NCI-H446 (cell line): Measurements from ENCODE around the gene PHACTR4.
"Not testable (repeated sequence)": the region's sequence is repeated elsewhere in the genome, so short reads cannot be mapped to it uniquely, and the experiment has no call there.

Experiments
- DNase-seq, 2 experiments: peaks; one replicate each; lab custom pipeline; 2025; lab: John Stamatoyannopoulos, UW

PHACTR4 gene

DNA sequence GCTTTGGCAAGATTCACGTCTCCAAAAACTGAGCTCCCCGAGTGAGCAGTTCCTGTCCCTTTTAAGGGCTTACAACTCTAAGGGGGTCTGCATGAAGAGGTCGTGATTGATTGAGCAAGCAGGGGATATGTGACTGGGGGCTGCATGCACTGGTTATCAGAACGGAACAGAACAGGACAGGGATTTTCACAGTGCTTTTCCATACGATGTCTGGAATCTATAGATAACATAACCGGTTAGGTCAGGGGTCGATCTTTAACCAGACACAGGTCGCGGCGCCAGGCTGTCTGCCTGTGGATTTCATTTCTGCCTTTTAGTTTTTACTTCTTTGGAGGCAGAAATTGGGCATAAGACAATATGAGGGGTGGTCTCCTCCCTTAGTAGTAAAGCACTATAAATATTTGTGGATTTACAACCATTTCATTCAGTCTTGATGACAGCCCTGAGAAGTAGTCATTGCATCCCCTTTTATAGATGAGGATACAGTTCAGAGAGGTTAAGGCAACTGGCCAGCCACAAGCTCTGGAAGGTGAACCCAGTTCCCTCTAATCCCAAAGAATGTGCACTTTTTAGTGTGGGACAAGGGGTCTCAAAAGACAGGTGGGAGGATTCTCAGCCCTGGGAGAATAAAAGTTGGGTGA, 155.6 kb downstream of the PHACTR4 start:
- not testable (repeated sequence) for DNase-seq

DNA sequence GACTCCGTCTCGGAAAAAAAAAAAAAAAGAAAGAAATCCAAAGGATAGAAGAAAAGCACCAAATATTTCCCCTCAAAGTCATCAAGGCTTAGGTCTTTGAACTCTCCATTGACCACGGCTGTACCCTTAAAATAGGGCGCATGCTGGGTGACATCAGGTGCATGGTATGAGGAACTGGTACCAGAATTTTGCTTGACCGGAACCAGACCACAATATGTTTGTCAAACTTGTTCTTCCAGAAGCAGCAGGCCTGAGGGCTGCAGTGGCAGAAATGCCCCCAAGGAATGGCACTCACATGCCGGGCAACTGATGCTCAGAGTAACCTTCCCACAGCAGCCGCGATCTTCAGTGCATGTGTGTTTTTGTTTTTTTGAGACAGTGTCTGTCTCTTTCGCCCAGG, 157.3 kb downstream of the PHACTR4 start:
- DNase-seq: no peak

DNA sequence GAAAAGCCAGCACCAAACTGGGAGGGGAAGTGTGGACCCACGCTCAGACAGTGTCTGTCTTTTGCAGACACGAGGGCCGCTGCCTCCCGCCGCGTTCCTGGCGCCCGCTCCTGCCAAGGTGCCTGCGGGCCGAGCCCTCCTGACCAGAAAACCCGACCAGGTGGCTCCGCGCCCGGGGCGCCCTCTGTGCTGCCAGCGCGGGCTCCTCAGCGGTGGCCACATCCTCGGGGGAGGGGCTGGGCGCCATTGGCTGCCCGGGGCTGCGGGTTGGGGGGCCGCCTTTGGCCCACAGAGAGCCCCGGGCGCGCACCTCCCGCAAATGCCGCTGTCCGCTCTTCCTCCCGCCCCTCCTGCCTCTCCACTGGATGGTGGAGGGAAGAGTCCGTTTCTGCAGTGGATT, 160.9 kb downstream of the PHACTR4 start:
- DNase-seq: no peak

DNA sequence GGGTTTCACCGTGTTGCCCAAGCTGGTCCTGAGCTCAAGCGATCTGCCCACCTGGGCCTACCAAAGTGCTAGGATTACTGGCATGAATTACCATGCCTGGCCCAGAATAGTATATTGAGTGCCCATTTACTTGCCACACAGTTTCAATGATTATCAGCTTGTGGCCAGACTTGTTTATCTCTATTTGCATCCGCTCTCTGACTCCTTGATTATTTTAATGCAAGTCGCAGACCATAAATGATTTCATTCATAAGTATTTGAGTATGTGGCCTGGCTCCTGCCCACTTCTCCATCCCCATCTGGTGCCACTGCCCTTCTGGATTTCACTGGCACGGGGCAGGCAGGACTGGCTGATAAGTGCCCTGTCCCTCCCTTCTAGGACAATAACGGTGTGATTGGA, 165.1 kb downstream of the PHACTR4 start:
- no peak for DNase-seq

DNA sequence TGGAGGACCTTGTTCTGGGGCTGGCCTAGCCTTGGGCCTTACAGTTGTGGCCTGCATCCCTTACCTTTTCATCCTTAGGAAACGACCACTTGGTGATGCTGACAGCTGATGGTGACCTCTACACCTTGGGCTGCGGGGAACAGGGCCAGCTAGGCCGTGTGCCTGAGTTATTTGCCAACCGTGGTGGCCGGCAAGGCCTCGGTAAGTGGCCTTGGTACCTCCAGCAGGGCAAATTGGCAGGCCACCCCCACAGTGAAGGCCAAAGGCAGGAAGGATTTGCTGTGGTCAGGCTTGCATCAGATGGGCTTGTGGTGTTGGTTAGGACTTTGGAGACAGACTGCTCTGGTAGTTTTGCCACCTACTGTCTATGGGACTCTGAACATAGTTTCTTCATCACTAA, 165.6 kb downstream of the PHACTR4 start:
- DNase-seq: no peak

DNA sequence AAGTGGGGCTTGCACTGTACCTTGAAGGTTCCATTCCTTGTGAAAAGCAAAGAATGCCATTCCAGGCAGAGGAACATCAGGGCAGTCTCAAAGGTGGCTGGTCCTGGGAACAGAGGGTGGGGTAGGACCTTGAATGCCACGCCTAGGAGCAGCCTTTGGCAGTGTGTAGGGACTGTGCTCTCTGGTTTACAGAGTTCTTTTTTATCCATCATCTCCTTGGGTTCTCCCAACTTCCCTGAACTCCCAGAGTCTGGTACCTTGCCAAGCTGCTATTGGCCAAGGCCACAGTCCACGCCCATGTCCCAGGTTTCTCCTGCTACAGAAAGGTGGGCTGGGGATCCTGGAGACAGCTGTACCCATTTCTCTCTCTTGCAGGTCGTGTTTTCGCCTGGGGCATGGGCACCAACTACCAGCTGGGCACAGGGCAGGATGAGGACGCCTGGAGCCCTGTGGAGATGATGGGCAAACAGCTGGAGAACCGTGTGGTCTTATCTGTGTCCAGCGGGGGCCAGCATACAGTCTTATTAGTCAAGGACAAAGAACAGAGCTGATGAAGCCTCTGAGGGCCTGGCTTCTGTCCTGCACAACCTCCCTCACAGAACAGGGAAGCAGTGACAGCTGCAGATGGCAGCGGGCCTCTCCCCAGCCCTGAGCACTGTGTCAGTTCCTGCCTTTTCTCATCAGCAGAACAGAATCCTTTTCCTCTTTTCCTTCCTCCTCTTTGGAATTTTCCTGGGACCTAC, 168.1 kb downstream of the PHACTR4 start:
- no peak for DNase-seq

DNA sequence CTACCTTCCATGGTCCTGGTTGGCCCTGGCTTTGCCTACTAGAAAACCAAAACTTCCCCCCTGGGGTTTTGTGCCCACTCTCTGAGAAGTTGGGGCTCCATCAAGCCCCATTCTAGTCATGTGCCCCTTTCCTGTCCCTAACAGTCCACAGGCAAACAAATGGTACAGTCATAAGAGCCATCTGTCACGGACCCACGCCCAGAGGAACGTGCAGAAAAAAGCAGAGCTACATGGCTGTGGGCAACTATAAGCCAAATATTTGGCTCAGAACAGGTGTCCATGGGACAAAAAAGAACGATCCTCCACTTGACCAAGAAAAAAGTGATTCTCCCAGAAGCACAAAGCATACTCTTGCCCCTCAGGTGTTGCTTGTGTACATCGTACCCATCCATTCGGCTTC, 168.7 kb downstream of the PHACTR4 start:
- DNase-seq: no peak

DNA sequence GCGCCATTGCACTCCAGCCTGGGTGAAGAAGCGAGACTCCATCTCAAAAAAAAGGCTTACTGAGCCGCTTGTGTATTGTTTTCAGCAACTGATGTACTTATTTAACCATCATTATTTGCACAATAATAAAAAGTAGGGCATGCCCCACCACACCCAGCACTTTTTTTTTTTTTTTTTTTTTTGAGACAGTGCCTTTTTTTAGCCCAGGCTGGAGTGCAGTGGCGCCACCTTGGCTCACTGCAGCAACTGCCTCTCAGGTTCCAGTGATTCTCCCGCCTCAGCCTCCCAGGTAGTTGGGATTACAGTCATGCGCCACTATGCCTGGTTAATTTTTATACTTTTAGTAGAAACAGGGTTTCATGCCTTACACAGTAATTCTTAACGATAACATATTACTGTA, 171.1 kb downstream of the PHACTR4 start:
- no peak for DNase-seq

DNA sequence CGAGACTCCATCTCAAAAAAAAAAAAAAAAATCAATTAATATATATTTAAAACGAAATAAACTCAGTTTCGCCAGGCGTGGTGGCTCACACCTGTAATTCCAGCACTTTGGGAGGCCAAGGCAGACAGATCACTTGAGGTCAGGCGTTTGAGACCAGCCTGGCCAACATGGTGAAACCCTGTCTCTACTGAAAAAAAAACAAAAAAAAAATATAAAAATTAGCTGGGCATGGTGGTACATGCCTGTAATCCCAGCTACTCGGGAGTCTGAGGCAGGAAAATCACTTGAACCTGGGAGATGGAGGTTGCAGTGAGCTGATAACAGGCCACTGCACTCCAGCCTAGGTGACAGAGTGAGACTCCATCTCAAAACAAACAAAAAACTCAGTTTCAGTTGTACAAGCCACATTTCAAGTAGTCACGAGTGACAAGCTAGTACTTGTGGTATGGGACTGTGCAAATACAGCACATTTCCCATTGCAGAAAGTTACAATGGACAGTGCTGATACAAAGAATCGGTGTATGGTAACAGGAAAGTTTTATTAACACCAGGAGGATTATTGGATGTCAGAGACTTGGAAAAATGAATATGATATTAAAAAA, 172.0 kb downstream of the PHACTR4 start:
- not testable (repeated sequence) for DNase-seq

DNA sequence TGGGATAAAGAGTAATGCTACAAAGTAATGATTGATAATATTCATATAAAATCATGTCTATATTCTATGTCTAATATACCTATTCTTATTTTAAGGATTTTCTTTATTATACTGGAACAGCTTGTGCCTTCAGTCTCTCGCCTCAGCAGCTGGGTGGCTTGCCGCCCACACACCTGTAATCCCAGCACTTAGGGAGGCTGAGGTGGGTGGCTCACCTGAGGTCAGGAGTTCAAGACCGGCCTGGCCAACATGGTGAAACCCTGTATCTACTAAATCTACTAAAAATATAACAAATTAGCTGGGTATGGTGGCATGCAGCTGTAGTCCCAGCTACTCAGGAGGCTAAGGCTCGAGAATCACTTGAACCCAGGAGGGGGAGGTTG, 175.7 kb downstream of the PHACTR4 start:
- DNase-seq: no peak

DNA sequence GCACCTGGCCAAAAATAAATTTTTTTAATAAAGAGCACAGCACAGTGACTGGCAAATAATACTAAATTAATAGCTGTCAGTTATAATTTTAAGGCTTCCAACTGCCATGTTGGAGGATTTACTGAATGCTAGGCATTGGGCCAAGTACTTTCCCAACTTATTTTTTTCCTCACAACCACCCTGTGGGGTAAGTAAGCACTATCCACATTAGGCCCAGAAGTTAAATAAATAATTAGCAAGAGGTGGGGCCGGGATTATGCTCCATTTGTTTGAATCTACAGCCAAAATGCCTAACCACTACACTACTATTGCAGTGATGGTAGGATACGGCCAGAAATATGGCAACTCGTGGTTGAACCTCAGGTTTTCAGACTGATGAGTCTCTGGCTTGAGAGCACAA, 178.8 kb downstream of the PHACTR4 start:
- DNase-seq: no peak
